ENCODE results near the gene MAN2B1.

- TF ChIP-seq CTCF (IDR thresholded peaks at IDR 0.05) = no peak
- TF ChIP-seq POLR2A (IDR thresholded peaks at IDR 0.05) = no peak
These were observed 42.1 kb upstream of the MAN2B1 start for GRCh38 chr19:12708641-12709040.
